ENCODE measurements around the gene CERS2. TPM values are rescaled to one million over a fixed set of nuclear protein-coding genes. Genes with fewer than 3 reads are reported as not detected.
A peak's percentile ranks its signal among the peaks of the same experiment; 100 is the strongest.

CERS2 gene
- total RNA-seq, 1 donor from 2014 or later, result 191 TPM

DNA sequence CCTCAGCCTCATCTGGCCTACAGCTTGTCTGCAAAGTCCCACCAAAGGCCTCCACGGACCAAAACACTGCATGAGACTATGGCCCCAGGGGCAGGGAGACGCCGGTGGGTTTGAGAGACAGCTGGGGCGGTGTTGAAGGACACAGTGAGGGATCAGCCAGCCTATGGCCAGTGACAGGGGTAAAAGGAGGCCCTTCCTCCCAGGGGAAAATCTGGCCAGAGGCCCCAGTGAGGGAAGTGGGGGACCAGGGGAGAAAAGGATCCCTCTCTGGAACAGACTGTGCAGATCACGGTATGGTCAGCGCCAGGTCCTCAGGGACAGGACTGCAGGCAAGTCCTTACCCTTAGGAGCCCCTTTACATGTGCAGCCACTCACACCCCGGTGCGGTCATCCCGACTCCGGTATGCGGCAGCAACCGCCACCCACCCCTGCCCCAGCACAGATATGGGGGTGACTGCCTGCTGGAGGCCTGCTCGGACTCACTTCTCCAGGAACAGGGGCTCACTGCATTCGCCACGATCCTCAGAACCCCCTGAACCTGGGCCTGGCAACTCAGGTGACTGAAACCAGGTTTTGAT is 1.3 kb downstream of the CERS2 start:
- H3K4me1 Mint-ChIP-seq (ENCODE audit: low read depth), result peaks cover 57% of the 10 kb centered on the region
- peak overlapping the region; percentile 90 for H3K4me3 Mint-ChIP-seq
- H3K27ac Mint-ChIP-seq, result peak overlapping the region; percentile 86
- intact Hi-C loops (cut with micrococcal nuclease), result no loop called here
- peaks cover 4% of the 10 kb centered on the region for H3K36me3 Mint-ChIP-seq (ENCODE audit: low read depth)
- no peaks in the 10 kb centered on the region for H3K9me3 Mint-ChIP-seq
- DNase-seq (ENCODE audit: low spot score), result peak; percentile 5
- no peaks in the 10 kb centered on the region for H3K27me3 Mint-ChIP-seq (ENCODE audit: insufficient read depth)

DNA sequence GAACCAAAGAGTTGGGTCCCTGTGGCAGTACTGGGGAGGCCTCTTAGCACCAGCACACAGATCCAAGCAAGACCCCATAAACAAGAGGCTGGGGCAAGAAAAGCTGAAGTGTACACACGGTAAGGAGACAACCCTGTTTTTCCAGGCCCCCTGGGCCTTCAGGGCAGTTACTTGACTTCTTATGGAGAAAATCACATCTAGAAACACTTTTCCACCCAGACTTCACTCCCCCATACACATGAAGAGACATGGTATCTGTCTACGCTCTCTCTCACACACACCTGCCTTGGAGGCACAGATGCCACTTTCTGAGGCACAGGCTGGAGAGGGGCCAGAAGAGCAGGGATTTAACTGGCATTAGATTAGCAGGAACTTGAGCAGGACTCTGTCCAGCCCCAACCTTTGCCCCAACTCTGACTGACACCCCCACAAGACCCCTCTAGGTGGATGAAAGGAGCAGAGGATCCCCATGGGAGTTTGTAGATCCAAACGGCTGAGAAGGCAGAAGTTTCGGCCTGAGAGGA is 2.2 kb downstream of the CERS2 start:
- Mint-ChIP-seq H3K27me3 (ENCODE audit: insufficient read depth) (no peaks in the 10 kb centered on the region), H3K36me3 (ENCODE audit: low read depth) (peaks cover 12% of the 10 kb centered on the region), H3K4me1 (ENCODE audit: low read depth) (peaks cover 55% of the 10 kb centered on the region), H3K4me3 (peak overlapping the region; percentile 90), H3K27ac (peak overlapping the region; percentile 86), H3K9me3 (no peaks in the 10 kb centered on the region)
- intact Hi-C loops (cut with micrococcal nuclease), result no loop called here
- DNase-seq (ENCODE audit: low spot score), result no peak

DNA sequence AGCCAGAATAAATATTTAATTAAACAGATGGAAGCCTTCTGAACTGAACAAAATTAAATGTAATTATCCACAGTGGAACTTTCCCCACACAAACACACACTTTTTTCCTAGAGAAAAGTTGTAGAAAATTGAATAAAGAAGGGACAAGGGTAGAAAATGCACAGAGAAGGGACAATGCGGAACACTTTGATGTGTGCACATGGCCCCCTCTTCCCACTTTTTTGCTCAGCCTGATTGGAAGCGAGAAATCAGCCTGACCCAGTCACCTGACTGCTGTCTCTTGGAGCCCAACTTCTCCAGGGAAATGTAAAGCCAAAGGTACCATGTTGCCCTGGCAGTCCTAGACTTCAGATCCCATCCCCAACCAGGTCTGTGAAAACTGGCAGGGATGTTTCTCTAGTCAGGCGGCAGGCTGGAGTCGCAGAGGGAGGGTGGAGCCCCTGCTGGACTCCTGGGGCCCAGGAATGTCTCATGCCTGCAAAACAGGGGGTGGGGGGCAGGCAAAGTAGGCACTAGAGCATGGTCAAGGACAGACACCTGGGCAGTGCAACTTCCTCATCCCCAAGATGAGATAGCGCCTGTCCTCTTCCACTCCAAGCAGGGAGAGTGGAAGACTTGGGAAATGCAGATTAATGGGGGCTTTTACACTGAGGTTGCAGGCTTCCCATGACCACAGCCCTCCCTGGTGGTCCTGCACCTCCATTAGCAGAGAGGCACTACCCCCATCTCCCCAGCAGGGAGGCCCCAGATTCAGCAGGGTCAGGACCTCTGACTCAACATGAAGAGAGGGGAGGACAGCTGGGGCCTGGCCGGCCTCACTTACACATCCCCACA is 2.8 kb downstream of the CERS2 start:
- intact Hi-C loops (cut with micrococcal nuclease), result no loop called here
- Mint-ChIP-seq H3K4me1 (ENCODE audit: low read depth) (peaks cover 48% of the 10 kb centered on the region), H3K4me3 (peak overlapping the region; percentile 90), H3K27me3 (ENCODE audit: insufficient read depth) (no peaks in the 10 kb centered on the region), H3K36me3 (ENCODE audit: low read depth) (peaks cover 18% of the 10 kb centered on the region), H3K27ac (peak overlapping the region; percentile 86), H3K9me3 (no peaks in the 10 kb centered on the region)
- no peak for DNase-seq (ENCODE audit: low spot score)

DNA sequence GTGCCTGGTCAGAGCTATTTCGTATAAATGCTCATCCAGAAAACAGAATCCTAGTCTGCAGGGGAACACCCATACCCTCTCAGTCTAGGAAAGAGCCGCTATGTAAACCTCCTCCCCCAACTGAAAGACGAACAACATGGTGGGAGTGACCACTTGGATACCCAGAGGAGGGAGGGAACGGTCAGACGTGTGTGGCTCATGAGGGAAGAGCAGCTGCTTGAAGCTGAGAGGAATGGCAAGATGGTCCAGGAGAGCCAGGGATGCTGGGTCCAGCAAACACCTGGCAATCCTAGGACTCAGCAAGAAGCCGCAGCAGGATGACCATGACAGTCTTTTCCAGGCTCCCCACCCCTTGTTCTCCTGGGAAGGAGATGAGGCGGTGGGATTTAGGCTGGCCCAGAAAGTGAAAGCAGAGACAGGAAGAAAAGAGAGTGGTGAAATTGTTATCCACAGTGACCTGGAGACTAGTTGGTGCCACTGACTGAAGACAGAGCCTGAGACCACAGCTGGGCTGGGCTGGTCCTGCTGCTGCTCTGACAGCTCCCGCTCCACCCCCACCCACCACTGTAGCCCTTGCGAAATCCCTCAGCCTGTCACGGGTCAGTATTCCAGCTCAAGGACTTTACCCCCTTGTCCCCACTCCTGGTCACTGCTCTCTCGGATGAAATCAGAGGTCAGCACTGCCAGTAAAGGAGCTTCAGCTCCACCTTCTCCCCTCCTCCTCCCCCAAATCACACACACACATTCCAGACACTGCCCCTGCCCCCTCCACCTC is 3.6 kb downstream of the CERS2 start:
- intact Hi-C loops (cut with micrococcal nuclease), result no loop called here
- no peak for DNase-seq (ENCODE audit: low spot score)
- Mint-ChIP-seq H3K4me3 (peak overlapping the region; percentile 52), H3K4me1 (ENCODE audit: low read depth) (peaks cover 40% of the 10 kb centered on the region), H3K36me3 (ENCODE audit: low read depth) (peaks cover 26% of the 10 kb centered on the region), H3K27ac (peak overlapping the region; percentile 70), H3K27me3 (ENCODE audit: insufficient read depth) (no peaks in the 10 kb centered on the region), H3K9me3 (no peaks in the 10 kb centered on the region)

DNA sequence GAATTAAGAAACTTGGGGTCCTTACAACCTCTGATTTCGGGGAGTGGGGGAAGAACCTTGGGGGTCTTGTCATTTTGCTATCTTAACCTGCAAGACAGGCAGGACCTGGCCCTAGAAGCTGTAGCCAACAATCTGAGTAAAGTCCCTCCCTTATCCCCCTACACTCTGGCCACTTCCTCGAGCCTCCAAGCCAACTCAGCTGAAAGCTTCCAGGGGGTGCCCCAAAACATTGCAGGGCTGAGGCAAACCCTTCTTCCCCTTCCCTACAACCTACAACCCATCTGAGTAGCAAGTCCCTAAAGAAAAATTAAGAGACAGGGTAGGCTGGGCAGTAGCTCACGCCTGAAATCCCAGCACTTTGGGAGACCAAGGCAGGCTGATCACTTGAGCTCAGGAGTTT is 5.0 kb downstream of the CERS2 start:
- Mint-ChIP-seq H3K4me3 (no peak overlapping the region), H3K36me3 (ENCODE audit: low read depth) (peaks cover 34% of the 10 kb centered on the region), H3K4me1 (ENCODE audit: low read depth) (peaks cover 39% of the 10 kb centered on the region), H3K27ac (no peak overlapping the region), H3K27me3 (ENCODE audit: insufficient read depth) (no peaks in the 10 kb centered on the region), H3K9me3 (no peaks in the 10 kb centered on the region)
- no peak for DNase-seq (ENCODE audit: low spot score)
- intact Hi-C loops (cut with micrococcal nuclease), result no loop called here

DNA sequence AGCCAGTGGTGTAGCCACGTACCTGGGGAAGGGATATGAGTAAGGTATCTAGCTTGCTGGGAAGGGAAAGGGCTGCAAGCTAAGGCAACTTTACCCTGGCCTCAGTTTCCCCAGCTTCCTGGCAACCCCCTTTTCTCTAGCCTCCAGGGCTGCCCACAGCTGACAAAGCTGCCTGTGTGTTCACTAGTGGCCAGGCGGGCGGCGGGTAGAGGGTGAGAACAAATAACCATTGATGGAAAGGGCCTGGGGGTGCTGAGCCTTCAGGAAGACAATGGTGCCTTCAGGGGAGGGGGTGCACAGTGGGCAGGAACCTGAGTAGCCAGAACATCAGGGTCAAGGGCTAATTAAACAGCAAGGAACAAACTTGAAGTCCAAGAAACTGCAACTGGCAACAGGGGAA is 6.1 kb downstream of the CERS2 start:
- Mint-ChIP-seq H3K27me3 (ENCODE audit: insufficient read depth) (no peaks in the 10 kb centered on the region), H3K4me3 (no peak overlapping the region), H3K36me3 (ENCODE audit: low read depth) (peaks cover 44% of the 10 kb centered on the region), H3K4me1 (ENCODE audit: low read depth) (peaks cover 35% of the 10 kb centered on the region), H3K9me3 (no peaks in the 10 kb centered on the region), H3K27ac (no peak overlapping the region)
- DNase-seq (ENCODE audit: low spot score), result no peak
- intact Hi-C loops (cut with micrococcal nuclease), result no loop called here

DNA sequence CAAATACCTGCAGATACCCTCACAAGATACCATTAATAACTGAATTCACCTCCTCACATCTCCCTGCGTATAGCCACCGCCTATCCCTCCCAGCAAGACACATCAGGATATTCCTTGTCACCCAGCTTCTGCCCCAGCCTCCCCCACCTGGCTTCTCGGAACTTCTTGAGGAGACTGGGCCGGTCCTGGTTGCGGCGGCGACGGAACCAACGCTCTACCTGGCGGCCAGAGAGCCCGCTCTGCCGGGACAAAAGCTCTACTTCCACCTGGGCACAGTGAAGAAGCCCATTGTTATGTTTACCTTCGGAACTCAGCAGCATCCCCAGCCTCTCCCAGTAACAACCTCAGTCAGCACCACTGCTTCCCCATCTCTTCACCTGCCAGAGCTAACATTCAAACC is 6.7 kb downstream of the CERS2 start:
- no peaks in the 10 kb centered on the region for H3K27me3 Mint-ChIP-seq (ENCODE audit: insufficient read depth)

DNA sequence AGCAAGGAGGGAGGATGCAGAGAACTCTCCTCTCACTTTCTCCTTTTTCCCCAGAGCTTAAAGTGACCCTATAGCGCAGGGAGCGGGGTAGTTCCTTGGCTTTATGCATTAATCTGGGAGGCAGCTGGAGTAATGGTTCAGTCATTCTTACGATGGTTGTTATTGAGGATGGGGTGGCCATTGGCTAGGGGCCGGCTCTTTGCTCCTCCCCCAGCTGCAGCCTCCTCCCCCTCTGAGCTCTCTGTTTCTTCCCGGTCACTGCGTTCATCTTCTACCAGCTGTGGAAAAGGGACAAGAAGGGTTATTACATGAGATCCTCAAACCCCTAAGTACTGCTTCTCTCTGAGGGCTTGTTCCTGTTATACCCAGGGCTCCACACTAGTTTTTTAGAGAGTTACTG is 8.6 kb downstream of the CERS2 start:
- Mint-ChIP-seq H3K27me3 (ENCODE audit: insufficient read depth) (no peaks in the 10 kb centered on the region), H3K4me3 (no peak overlapping the region), H3K9me3 (no peaks in the 10 kb centered on the region), H3K27ac (no peak overlapping the region), H3K4me1 (ENCODE audit: low read depth) (peaks cover 10% of the 10 kb centered on the region), H3K36me3 (ENCODE audit: low read depth) (peaks cover 62% of the 10 kb centered on the region)
- intact Hi-C loops (cut with micrococcal nuclease), result no loop called here
- DNase-seq (ENCODE audit: low spot score), result no peak

More for the DNA sequence above, 6.7 kb downstream of the CERS2 start:
- H3K9me3 Mint-ChIP-seq, result no peaks in the 10 kb centered on the region
- H3K4me1 Mint-ChIP-seq (ENCODE audit: low read depth), result peaks cover 30% of the 10 kb centered on the region
- intact Hi-C loops (cut with micrococcal nuclease), result no loop called here
- no peak overlapping the region for H3K4me3 Mint-ChIP-seq
- no peak for DNase-seq (ENCODE audit: low spot score)
- peaks cover 50% of the 10 kb centered on the region for H3K36me3 Mint-ChIP-seq (ENCODE audit: low read depth)
- no peak overlapping the region for H3K27ac Mint-ChIP-seq

DNA sequence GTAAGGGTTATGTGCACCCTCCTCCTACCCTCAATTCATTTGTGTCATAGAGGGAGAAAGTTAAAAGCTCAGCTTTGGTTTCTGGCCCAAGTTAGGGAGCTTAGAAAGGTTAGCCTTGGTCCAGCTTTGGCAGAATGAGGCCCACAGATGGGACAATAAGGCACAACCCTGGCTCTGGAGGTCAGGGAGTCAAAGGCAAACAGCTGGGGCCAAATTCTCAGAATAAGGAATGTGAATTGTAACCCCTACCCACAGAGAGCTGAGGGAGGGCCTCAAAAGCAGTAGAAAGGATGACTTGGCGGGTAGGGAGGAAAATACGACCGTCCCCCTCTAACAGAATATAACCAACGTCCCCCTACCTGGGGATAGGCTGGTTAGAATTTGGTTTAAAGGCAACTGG is 9.0 kb downstream of the CERS2 start:
- Mint-ChIP-seq H3K27me3 (ENCODE audit: insufficient read depth) (no peaks in the 10 kb centered on the region), H3K9me3 (no peaks in the 10 kb centered on the region), H3K4me3 (no peak overlapping the region), H3K36me3 (ENCODE audit: low read depth) (peaks cover 62% of the 10 kb centered on the region), H3K4me1 (ENCODE audit: low read depth) (peaks cover 6% of the 10 kb centered on the region), H3K27ac (no peak overlapping the region)
- intact Hi-C loops (cut with micrococcal nuclease), result no loop called here
- no peak for DNase-seq (ENCODE audit: low spot score)

DNA sequence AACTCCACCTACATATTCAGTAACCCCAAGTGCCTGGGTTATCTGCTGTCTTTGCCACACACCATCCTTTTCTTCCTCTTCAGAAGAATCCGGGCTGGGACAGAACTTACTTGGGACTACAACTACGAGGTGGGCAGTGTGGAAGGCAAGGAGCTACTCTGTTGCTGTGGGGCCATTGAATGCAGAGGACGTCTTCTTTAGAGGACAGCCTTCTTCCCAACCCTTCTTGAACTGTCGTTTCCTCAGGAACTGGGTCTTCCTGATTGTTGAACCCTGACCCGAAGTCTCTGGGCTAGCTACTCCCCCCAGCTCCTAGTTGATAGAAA is 10.5 kb downstream of the CERS2 start:
- no peak overlapping the region for H3K4me3 Mint-ChIP-seq
- peaks cover 73% of the 10 kb centered on the region for H3K36me3 Mint-ChIP-seq (ENCODE audit: low read depth)
- DNase-seq (ENCODE audit: low spot score), result no peak
- no peaks in the 10 kb centered on the region for H3K9me3 Mint-ChIP-seq
- H3K27me3 Mint-ChIP-seq (ENCODE audit: insufficient read depth), result no peaks in the 10 kb centered on the region
- H3K4me1 Mint-ChIP-seq (ENCODE audit: low read depth), result no peaks in the 10 kb centered on the region
- intact Hi-C loops (cut with micrococcal nuclease), result no loop called here
- peak overlapping the region; percentile 47 for H3K27ac Mint-ChIP-seq

DNA sequence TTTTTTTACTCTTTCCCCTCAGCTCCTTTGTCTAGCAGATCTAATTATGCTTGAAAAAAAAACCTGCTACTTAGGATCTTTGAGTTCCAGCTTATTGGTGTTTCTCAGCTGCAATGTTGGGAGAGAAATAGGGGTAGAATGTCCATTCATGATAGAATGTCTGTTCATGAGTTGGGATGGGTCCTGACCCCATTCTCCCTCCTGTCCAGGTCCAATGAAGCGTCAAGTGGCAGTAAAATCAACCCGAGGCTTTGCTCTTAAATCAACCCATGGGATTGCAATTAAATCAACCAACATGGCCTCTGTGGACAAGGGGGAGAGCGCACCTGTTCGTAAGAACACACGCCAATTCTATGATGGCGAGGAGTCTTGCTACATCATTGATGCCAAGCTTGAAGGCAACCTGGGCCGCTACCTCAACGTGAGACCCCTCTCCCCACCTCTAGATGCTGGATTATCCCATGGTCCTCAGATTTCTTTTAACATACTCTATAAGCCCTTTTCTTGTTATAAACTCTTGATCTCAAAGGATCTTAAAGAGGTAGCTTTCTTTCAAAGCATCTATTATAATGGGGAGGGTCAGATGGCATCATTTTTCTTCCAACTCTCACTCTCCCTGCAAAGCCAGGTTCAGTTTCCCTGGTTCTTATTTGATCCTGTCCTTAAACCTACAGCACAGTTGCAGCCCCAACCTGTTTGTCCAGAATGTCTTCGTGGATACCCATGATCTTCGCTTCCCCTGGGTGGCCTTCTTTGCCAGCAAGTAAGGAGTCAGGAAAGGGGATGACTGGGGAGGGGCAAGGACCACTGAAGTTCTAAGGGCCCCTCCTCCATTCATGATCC is 11.1 kb downstream of the CERS2 start:
- Mint-ChIP-seq H3K4me3 (no peak overlapping the region), H3K36me3 (ENCODE audit: low read depth) (peaks cover 74% of the 10 kb centered on the region), H3K27ac (peak overlapping the region; percentile 47), H3K27me3 (ENCODE audit: insufficient read depth) (no peaks in the 10 kb centered on the region), H3K9me3 (no peaks in the 10 kb centered on the region), H3K4me1 (ENCODE audit: low read depth) (no peaks in the 10 kb centered on the region)
- intact Hi-C loops (cut with micrococcal nuclease), result no loop called here
- no peak for DNase-seq (ENCODE audit: low spot score)

DNA sequence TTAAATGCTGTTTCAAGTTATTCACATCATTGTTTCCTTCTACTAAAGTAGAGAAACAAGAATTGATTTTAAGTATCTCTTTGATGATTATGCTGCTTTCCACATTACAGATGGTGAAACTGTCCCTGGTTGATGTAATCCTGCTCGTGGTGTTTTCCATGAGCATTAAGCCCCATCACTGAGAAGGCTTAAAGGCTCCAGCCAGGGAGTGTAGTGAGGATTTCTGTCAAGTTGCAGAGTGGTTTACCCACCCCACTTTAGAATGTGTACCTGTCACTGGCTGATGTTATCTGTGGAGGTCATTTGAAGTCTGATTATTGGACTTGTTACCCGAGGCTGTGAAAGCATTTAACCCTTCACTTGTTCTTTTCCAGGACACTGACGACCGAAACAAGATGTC is 12.9 kb downstream of the CERS2 start:
- no peaks in the 10 kb centered on the region for H3K27me3 Mint-ChIP-seq (ENCODE audit: insufficient read depth)
- H3K4me3 Mint-ChIP-seq, result no peak overlapping the region
- H3K4me1 Mint-ChIP-seq (ENCODE audit: low read depth), result no peaks in the 10 kb centered on the region
- intact Hi-C loops (cut with micrococcal nuclease), result no loop called here
- no peaks in the 10 kb centered on the region for H3K9me3 Mint-ChIP-seq
- peaks cover 66% of the 10 kb centered on the region for H3K36me3 Mint-ChIP-seq (ENCODE audit: low read depth)
- DNase-seq (ENCODE audit: low spot score), result no peak
- no peak overlapping the region for H3K27ac Mint-ChIP-seq
